GM19397 (cell line): ENCODE results near the gene COA6.

Source experiments
- ATAC-seq: cut with Tn5 transposase; IDR thresholded peaks from one replicate; pipeline ENCODE4 v1.9.1; 2021; ENCODE audit warnings: mild to moderate bottlenecking, moderate library complexity; ENCODE audit not compliant: unreplicated experiment

Gene COA6

GRCh38 chr1:234408757-234409156 is 35.5 kb downstream of the COA6 start:
- ATAC-seq = no peak

GRCh38 chr1:234409328-234409727 is 36.1 kb downstream of the COA6 start:
- ATAC-seq = no peak

- no peak for ATAC-seq
Observed at GRCh38 chr1:234412830-234413229, 39.6 kb downstream of the COA6 start.

- ATAC-seq = no peak
Observed at GRCh38 chr1:234413485-234413884, 40.2 kb downstream of the COA6 start.

GRCh38 chr1:234413990-234414389 is 40.7 kb downstream of the COA6 start:
- no peak for ATAC-seq

GRCh38 chr1:234427950-234428646 is 54.8 kb downstream of the COA6 start:
- ATAC-seq = no peak

GRCh38 chr1:234429434-234429806 is 56.2 kb downstream of the COA6 start:
- no peak for ATAC-seq

GRCh38 chr1:234430691-234431090 is 57.4 kb downstream of the COA6 start:
- ATAC-seq = no peak

- ATAC-seq = no peak
Observed at GRCh38 chr1:234431255-234431654, 58.0 kb downstream of the COA6 start.

- no peak for ATAC-seq
Observed at GRCh38 chr1:234433563-234434285, 60.5 kb downstream of the COA6 start.
